ENCODE measurements around the gene PKN2.

The PKN2 gene

GRCh38 chr1:88742531-88742930 lies 58.5 kb downstream of the PKN2 start:
- Histone ChIP-seq H3K36me3 (no peaks in the 10 kb centered on the region), H3K4me1 (no peaks in the 10 kb centered on the region), H3K27me3 (no peaks in the 10 kb centered on the region), H3K4me3 (ENCODE audit: low read depth, low read length) (no peak overlapping the region), H3K9me3 (no peaks in the 10 kb centered on the region)
- TF ChIP-seq CTCF (IDR thresholded peaks at IDR 0.05; ENCODE audit: low read depth, low read length) = no peak
- no peak for DNase-seq

- TF ChIP-seq CTCF (IDR thresholded peaks at IDR 0.05; ENCODE audit: low read depth, low read length) = no peak
- no peaks in the 10 kb centered on the region for H3K36me3 ChIP-seq
- no peak for DNase-seq
Measured at GRCh38 chr1:88744142-88744541, 60.1 kb downstream of the PKN2 start.

GRCh38 chr1:88746916-88747315 lies 62.8 kb downstream of the PKN2 start:
- DNase-seq = no peak
- no peak for TF ChIP-seq CTCF (IDR thresholded peaks at IDR 0.05; ENCODE audit: low read depth, low read length)
- Histone ChIP-seq H3K9me3 (no peaks in the 10 kb centered on the region), H3K4me3 (ENCODE audit: low read depth, low read length) (no peak overlapping the region), H3K27me3 (no peaks in the 10 kb centered on the region), H3K4me1 (no peaks in the 10 kb centered on the region), H3K36me3 (no peaks in the 10 kb centered on the region)

More at GRCh38 chr1:88744142-88744541, 60.1 kb downstream of the PKN2 start:
- Histone ChIP-seq H3K9me3 (no peaks in the 10 kb centered on the region), H3K27me3 (no peaks in the 10 kb centered on the region), H3K4me1 (no peaks in the 10 kb centered on the region), H3K4me3 (ENCODE audit: low read depth, low read length) (no peak overlapping the region)

- Histone ChIP-seq H3K4me1 (no peaks in the 10 kb centered on the region), H3K9me3 (no peaks in the 10 kb centered on the region), H3K36me3 (no peaks in the 10 kb centered on the region), H3K27me3 (no peaks in the 10 kb centered on the region), H3K4me3 (ENCODE audit: low read depth, low read length) (no peak overlapping the region)
- no peak for DNase-seq
- TF ChIP-seq CTCF (IDR thresholded peaks at IDR 0.05; ENCODE audit: low read depth, low read length) = no peak
Measured at GRCh38 chr1:88751714-88752113, 67.6 kb downstream of the PKN2 start.

GRCh38 chr1:88753506-88753905 lies 69.4 kb downstream of the PKN2 start:
- DNase-seq = no peak
- no peaks in the 10 kb centered on the region for H3K9me3 ChIP-seq
- H3K4me3 ChIP-seq (ENCODE audit: low read depth, low read length) = no peak overlapping the region
- no peaks in the 10 kb centered on the region for H3K4me1 ChIP-seq
- TF ChIP-seq CTCF (IDR thresholded peaks at IDR 0.05; ENCODE audit: low read depth, low read length) = no peak
- H3K27me3 ChIP-seq = no peaks in the 10 kb centered on the region
- H3K36me3 ChIP-seq = no peaks in the 10 kb centered on the region

- Histone ChIP-seq H3K36me3 (no peaks in the 10 kb centered on the region), H3K4me3 (ENCODE audit: low read depth, low read length) (no peak overlapping the region), H3K27me3 (no peaks in the 10 kb centered on the region), H3K9me3 (no peaks in the 10 kb centered on the region), H3K4me1 (no peaks in the 10 kb centered on the region)
- DNase-seq = no peak
- TF ChIP-seq CTCF (IDR thresholded peaks at IDR 0.05; ENCODE audit: low read depth, low read length) = no peak
Measured at GRCh38 chr1:88763649-88764406, 79.8 kb downstream of the PKN2 start.
